HG02642 (cell line): Measurements from ENCODE around the gene C1QC.

Experiments used
- ATAC-seq: cut with Tn5 transposase; IDR thresholded peaks from one replicate; pipeline ENCODE4 v1.9.1; 2021; ENCODE audit warnings: mild to moderate bottlenecking; ENCODE audit not compliant: unreplicated experiment, poor library complexity

C1QC gene

DNA sequence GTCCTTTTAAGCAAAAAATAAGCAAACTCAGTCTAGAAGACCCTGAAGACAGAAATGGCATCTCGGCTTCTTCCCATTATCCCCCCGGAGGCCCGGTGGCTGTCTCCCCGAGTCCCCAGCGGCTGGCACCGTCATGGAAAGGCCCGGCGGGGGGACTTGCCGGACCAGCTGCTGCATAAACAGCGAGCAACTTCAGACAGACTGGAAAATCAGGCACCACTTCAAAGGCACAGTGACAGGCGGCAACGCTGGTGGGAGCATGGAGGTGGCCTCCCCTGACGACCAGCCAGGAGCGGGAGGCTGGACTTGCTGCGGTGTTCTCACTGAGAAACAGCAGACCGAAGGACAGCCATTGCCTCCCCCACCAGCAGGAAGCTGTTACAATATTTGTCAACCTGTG lies 25.4 kb upstream of the C1QC start:
- ATAC-seq = no peak

GRCh38 chr1:22619252-22619651 lies 24.2 kb upstream of the C1QC start:
- no peak for ATAC-seq

- no peak for ATAC-seq
Measured at GRCh38 chr1:22619798-22620197, 23.6 kb upstream of the C1QC start.

DNA sequence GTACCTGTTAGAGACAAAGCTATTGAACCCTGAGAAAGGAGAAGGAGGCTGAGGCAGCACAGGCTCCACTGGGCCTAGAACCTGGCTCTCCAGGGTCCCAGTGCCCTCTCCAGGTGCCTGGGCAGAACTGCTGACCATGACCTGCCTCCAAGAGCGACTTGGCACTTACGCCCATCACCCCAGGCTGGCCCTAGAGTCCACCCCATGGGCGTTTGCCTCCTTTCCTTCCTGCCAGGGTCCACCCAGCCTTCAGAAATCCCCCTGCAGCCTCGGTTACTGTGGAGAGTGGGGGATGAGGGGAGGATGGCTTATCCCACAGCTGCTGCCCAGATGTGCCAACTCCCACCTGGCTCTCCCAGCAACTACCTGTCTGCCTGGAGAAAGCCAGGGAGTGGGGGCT lies 21.7 kb upstream of the C1QC start:
- no peak for ATAC-seq

DNA sequence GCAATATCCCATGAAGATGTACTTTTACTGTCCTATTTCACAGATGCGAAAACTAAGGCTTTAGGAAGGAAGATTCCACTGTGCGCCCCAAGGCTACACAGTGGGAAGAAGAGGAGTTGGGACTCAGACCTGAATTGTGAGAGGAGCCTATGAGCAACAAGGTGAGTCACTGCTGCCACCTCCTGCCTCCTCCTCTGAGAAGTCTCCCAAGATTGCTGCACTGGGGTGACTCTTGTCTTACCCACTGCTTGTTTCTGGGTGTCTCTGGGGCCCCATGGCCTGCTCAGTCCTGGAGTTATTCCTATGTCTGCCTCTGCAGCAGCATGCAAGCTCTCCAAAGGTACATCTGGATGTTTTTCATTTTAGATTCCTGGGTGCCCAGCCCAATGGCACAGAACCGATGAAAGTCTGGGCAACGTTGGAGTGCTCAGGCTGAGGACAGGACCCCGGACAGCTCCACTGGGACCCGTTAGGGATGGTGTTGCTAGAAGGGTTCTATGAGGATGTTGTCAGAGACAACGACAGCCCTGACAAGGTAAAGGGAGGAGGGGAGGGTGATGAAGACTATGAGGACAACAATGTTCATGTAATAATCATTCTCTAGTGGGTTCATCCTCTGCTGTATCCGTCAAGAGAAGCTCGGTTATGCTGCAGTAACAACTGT lies 18.0 kb upstream of the C1QC start:
- no peak for ATAC-seq

DNA sequence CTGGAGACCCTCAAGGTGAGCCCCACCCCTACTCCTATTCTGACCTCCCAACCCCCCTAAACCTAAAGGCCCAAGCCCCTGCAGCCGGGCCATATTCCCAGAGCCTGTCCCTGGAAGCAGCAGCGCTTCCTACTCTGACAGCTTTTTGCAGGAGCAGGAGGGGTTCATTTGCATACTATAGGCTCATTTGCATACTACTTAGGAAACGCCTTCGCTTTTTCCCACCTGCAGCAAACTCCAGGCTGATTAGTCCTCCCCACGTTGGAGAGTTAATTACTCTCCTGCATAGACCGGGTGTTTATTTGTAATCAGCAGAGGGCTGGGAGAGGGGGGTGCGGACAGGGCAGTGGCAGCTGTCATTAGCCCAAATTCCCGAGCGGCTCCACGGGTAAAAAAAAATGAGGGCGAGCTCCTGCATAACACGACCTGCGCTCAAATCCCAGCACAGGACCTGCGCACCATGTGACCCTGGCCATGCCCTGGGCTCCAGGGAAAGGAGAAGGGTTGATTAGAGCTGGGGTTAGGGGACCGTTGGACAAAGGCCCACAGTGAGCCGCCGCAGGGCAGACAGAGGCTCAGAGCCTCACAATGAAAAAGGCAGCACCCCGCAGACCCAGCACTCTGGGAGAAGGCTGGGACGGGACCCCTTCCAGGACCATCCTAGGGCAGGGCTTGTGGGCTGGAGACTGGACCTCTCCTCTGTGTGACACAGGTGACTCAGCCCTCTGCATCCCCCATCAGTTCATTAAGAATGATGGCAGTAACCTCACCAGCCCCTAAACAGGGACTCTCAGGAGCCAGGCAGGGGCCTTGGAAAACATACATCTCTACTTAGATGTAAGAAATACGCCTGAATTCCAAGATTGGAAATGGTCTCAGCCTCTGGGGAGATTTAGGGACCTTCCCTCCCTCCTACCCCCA lies 16.9 kb upstream of the C1QC start:
- no peak for ATAC-seq

DNA sequence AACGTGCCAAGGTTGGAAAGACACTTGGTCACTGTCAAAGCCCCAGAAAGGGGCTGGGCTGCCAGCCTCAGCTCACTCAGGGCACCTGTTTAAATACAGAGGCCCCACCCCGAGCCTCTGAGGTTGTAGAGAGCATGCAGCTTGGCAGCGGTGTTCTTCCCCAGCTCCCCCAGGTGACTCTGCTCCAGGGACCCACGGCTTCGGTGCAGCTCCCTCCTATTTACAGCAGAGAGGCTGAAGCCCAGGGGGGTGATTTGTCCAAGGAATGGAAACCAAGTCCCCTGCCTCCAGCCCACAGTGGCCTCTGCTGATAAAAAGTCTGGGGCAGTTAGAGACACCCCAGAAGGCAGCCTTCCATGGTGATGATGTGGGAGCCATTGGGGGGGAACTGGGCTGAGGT lies 16.1 kb upstream of the C1QC start:
- ATAC-seq = no peak

- ATAC-seq = no peak
Measured at GRCh38 chr1:22628698-22629444, 14.6 kb upstream of the C1QC start.

GRCh38 chr1:22629886-22630285 lies 13.5 kb upstream of the C1QC start:
- no peak for ATAC-seq

DNA sequence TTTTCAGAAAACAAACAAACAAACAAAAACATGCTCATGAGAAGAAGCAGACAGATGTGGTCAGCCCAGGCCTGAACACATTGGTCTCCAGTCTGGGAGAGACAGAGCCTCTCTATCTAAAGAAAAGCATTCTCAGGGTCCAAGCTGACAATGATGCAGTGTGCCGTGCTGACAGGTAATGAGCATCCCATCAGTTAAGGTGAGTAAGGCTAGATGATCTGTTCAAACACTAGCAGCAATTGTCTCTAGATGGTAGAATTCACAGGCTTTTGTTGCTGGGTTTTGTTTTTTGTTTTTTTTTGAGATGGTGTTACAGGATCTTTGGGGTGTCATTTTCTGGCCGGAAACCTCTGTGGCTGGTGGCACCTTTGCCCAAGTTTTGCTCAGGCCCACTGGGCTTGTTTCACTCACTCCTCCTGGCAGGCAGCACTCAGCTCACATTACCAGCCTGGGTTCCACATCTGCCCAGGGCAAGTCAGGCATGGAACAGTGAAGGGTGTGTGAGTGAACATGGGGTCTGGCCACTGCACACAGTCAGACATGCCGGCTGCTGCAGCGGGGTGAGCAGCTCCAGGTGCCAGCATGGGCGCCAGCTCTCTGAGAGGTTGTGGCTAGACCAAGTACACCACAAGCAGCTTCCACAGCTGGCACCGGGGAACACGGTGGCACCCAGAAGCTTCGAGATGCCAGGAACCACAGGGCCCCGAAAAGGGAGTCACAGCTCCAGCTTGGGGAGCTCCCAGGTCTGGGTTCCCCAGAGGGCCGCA lies 9.6 kb upstream of the C1QC start:
- ATAC-seq = no peak

GRCh38 chr1:22635436-22635835 lies 8.0 kb upstream of the C1QC start:
- no peak for ATAC-seq

DNA sequence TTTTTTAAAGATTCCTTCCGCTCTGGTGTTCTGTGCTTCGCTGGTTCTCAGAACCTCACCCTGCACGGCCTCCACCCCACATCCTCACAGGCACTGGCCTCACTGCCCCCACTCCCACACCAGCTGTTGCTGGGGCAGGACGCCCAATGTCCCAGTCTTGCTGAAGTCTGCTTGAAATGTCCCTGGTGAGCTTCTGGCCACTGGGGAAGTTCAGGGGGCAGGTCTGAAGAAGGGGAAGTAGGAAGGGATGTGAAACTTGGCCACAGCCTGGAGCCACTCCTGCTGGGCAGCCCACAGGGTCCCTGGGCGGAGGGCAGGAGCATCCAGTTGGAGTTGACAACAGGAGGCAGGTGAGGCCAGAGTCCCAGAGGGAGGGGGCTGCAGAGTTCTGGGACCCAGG lies 7.1 kb upstream of the C1QC start, which contains the start of gene C1QA:
C1QA (plus strand) TSS at position 276 of the 400 bp plus-strand sequence. CDS start 989 bp downstream, outside the sequence.
- ATAC-seq = no peak

DNA sequence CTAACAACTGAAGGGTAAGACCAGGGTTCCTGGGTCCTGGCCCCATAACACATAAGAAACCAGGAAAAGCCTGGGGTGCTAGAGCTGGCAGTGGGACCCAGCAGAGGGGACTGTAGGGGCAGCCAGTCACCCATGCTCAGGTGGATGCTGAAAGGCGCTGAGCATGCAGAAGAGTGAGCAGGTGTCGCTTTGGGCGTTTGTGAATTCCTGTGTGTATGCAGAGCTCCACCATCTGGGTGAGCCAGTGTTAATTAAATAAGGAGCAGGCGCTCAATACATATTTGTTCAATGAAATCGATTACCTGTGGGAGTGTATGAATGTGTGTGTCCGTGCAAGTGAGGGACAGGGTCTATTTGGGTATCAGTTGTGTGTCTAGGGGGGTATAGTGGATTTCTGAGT lies 6.5 kb upstream of the C1QC start:
- no peak for ATAC-seq

- no peak for ATAC-seq
Measured at GRCh38 chr1:22637907-22638445, 5.5 kb upstream of the C1QC start.

GRCh38 chr1:22638476-22639234 lies 4.8 kb upstream of the C1QC start:
- ATAC-seq = no peak

DNA sequence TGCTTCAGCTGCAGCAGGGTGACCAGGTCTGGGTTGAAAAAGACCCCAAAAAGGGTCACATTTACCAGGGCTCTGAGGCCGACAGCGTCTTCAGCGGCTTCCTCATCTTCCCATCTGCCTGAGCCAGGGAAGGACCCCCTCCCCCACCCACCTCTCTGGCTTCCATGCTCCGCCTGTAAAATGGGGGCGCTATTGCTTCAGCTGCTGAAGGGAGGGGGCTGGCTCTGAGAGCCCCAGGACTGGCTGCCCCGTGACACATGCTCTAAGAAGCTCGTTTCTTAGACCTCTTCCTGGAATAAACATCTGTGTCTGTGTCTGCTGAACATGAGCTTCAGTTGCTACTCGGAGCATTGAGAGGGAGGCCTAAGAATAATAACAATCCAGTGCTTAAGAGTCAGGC lies 4.1 kb upstream of the C1QC start:
- ATAC-seq = no peak

- no peak for ATAC-seq
Measured at GRCh38 chr1:22641247-22641646, 2.2 kb upstream of the C1QC start.

DNA sequence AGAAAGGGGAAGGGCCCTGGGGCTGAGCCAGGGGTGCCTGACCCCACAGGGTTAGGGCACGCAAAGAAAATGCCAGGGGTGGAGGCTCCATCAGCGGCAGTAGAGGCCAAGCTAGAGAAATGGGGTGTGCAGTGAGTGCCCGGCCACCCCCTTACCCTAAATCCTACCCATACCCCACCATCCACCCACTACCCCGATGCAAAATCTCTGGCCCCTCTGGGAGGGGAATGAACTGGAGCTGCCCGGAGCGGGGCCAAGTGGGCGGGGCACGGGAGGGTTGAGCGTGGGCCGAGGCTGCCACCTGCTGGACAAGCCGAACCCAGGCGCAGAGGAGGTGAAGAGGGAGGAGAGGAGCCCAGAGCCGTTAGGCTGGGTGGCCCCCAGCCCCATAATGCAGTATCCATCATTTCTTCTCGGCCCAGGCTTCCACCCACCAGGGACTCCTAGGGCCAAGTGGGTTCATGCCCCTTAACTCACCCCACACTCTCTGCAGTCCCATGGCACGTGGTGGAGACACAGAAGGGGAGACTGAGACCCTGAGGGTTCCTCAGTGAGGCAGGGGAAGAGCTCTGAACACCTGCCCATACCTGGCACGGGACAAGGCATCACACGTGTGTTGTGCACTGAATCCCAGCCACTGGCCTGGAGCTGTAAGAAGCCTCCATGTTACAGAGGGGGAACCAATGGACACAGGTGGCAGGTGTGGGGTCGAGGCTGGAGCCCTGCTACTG lies 1.4 kb upstream of the C1QC start:
- ATAC-seq = no peak

DNA sequence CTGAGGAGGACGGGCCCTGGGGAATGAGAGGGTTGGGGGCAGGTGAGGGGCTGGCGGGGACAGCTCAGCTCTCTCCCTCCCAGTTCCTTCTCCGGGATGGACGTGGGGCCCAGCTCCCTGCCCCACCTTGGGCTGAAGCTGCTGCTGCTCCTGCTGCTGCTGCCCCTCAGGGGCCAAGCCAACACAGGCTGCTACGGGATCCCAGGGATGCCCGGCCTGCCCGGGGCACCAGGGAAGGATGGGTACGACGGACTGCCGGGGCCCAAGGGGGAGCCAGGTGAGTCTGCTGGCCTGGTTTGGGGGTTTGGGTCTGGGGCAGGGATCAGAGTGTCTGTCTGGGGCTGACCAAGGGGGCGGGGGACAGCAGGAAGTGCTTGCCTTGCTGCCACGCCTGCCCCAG lies 495 bp downstream of the C1QC start:
- ATAC-seq = no peak
